ENCODE results near the gene PDSS2. TPM values are rescaled to one million over a fixed set of nuclear protein-coding genes. Genes with fewer than 3 reads are reported as not detected.
"Not testable (repeated sequence)": the region's sequence is repeated elsewhere in the genome, so short reads cannot be mapped to it uniquely, and the experiment has no call there.

The PDSS2 gene
- total RNA-seq, 2 donors from 2014 or later, result 6.2 to 10.9 TPM

- ATAC-seq (no peak), DNase-seq (no peak)
- Histone ChIP-seq H3K4me1 (no peaks in the 10 kb centered on the region), H3K36me3 (replicated peaks in 1 of 2; ENCODE audit: insufficient read depth in 1 of 2, low read depth in 2 of 2) (no peaks in the 10 kb centered on the region), H3K4me3 (no peak overlapping the region), H3K9me3 (no peaks in the 10 kb centered on the region), H3K27ac (no peak overlapping the region), H3K27me3 (no peaks in the 10 kb centered on the region)
- WGBS, 2 donors, result 97 to 99% methylated on average over 6 to 7 of the region's 7 CpGs
- no peak for TF ChIP-seq POLR2A (IDR thresholded peaks at IDR 0.05)
- TF ChIP-seq CTCF (IDR thresholded peaks at IDR 0.05), result no peak
- intact Hi-C loops (cut with DNase I), result no loop called here
These were observed 260.5 kb downstream of the PDSS2 start for GRCh38 chr6:107198631-107199416.

- DNase-seq, result no peak
- Histone ChIP-seq H3K36me3 (replicated peaks in 1 of 2; ENCODE audit: insufficient read depth in 1 of 2, low read depth in 2 of 2) (no peaks in the 10 kb centered on the region), H3K27me3 (no peaks in the 10 kb centered on the region), H3K4me3 (no peak overlapping the region), H3K9me3 (no peaks in the 10 kb centered on the region), H3K4me1 (no peaks in the 10 kb centered on the region), H3K27ac (no peak overlapping the region)
- intact Hi-C loops (cut with DNase I), result no loop called here
- ATAC-seq, result no peak
- TF ChIP-seq POLR2A (IDR thresholded peaks at IDR 0.05), result no peak
- no peak for TF ChIP-seq CTCF (IDR thresholded peaks at IDR 0.05)
- WGBS, 2 donors, result 58 to 73% methylated on average over 3 of the region's 3 CpGs
These were observed 263.2 kb downstream of the PDSS2 start for GRCh38 chr6:107196152-107196551.

GRCh38 chr6:107194723-107195122 lies 264.6 kb downstream of the PDSS2 start:
- 95 to 96% methylated on average over 8 of the region's 8 CpGs for WGBS, 2 donors
- H3K4me3 ChIP-seq; H3K9me3 ChIP-seq; ATAC-seq; H3K4me1 ChIP-seq; H3K27ac ChIP-seq; intact Hi-C loops (cut with DNase I); H3K27me3 ChIP-seq; DNase-seq; H3K36me3 ChIP-seq (replicated peaks in 1 of 2; ENCODE audit: insufficient read depth in 1 of 2, low read depth in 2 of 2): not testable (repeated sequence)

- 82 to 94% methylated on average over 4 of the region's 4 CpGs for WGBS, 2 donors
- H3K27me3 ChIP-seq, result no peaks in the 10 kb centered on the region
- H3K36me3 ChIP-seq (replicated peaks in 1 of 2; ENCODE audit: insufficient read depth in 1 of 2, low read depth in 2 of 2), result no peaks in the 10 kb centered on the region
- no peaks in the 10 kb centered on the region for H3K4me1 ChIP-seq
- H3K4me3 ChIP-seq, result no peak overlapping the region
- H3K27ac ChIP-seq, result no peak overlapping the region
- TF ChIP-seq CTCF (IDR thresholded peaks at IDR 0.05) (no peak), POLR2A (IDR thresholded peaks at IDR 0.05) (no peak)
- H3K9me3 ChIP-seq, result no peaks in the 10 kb centered on the region
- ATAC-seq, result no peak
- peak in 1 of 4 donors; percentile 14 for DNase-seq
- intact Hi-C loops (cut with DNase I), result no loop called here
These were observed 266.5 kb downstream of the PDSS2 start for GRCh38 chr6:107192830-107193229.

- intact Hi-C loops (cut with DNase I), result no loop called here
- H3K9me3 ChIP-seq, result no peaks in the 10 kb centered on the region
- DNase-seq (no peak), ATAC-seq (no peak)
- no peaks in the 10 kb centered on the region for H3K36me3 ChIP-seq (replicated peaks in 1 of 2; ENCODE audit: insufficient read depth in 1 of 2, low read depth in 2 of 2)
- no peaks in the 10 kb centered on the region for H3K4me1 ChIP-seq
- H3K27me3 ChIP-seq, result no peaks in the 10 kb centered on the region
- H3K4me3 ChIP-seq, result no peak overlapping the region
- no peak for TF ChIP-seq CTCF (IDR thresholded peaks at IDR 0.05)
- no peak for TF ChIP-seq POLR2A (IDR thresholded peaks at IDR 0.05)
- H3K27ac ChIP-seq, result no peak overlapping the region
- 59 to 80% methylated on average over 6 of the region's 6 CpGs for WGBS, 2 donors
These were observed 271.7 kb downstream of the PDSS2 start for GRCh38 chr6:107187630-107188029.

All from body of pancreas (tissue), 4 donors.